ENCODE results near the gene NEDD9. TPM values are rescaled to one million over a fixed set of nuclear protein-coding genes. Genes with fewer than 3 reads are reported as not detected.
A peak's percentile ranks its signal among the peaks of the same experiment; 100 is the strongest.

NEDD9 gene
- total and polyA plus RNA-seq, 2 of the 13 experiments (the other 11 are each of a cell fraction or from before 2014, with no cell fraction given) = 27.1 to 389 TPM

DNA sequence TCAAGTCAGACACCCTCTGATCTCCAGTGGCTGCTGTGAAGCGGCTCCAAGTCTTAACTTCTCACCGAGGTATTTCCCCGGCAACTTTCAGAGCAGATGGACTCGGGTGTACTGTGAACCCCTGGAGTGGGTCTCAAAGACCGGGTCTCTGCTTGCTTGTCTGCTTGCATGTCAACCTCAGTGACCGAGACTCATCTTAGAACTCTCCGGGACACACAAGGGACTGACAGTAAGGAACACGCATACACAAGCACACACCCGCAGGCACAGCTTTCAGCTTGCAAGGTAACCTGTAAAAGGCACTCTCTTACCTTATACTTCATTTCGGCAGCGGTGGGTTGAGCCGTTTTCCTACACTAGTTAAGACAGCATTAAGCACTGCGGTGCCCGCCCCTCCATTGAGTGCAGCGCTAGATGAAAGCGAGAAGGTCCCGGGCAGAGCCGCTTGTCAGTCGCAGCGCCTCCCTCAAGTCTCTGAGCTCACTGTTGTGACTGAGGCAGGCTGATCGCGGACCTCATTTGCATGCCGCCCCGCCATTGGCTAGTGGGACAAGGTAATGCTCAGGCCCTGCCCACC lies at the start of gene NEDD9 (continued):
- TF ChIP-seq MLLT10 (CRISPR knock-in tag; IDR thresholded peaks at IDR 0.05) (peak; percentile 44; the same call in 1 of the 2 replicates), ZIK1 (CRISPR knock-in tag; IDR thresholded peaks at IDR 0.05; ENCODE audit: borderline replicate concordance, low read depth) (peak; percentile 17; the same call in 1 of the 2 replicates), ZFP1 (CRISPR knock-in tag; IDR thresholded peaks at IDR 0.05) (0 out of 2 replicates have a peak, but pooled peaks have one; percentile 10), RBFOX2 (IDR thresholded peaks at IDR 0.05; ENCODE audit: low read depth, low read length) (peak; percentile 88), ZNF775 (CRISPR knock-in tag; IDR thresholded peaks at IDR 0.05; ENCODE audit: borderline replicate concordance) (no peak), ZNF33A (CRISPR knock-in tag; IDR thresholded peaks at IDR 0.05; ENCODE audit: borderline replicate concordance) (no peak), ZNF367 (CRISPR knock-in tag; IDR thresholded peaks at IDR 0.05; ENCODE audit: borderline replicate concordance) (no peak), ZSCAN12 (CRISPR knock-in tag; IDR thresholded peaks at IDR 0.05) (peak; percentile 95; the same call in 1 of the 2 replicates), GATAD2A (CRISPR knock-in tag; IDR thresholded peaks at IDR 0.05) (peak; percentile 72; the same call in 1 of the 2 replicates), ZFP36L1 (CRISPR knock-in tag; IDR thresholded peaks at IDR 0.05) (peak; percentile 79; the same call in 1 of the 2 replicates), XBP1 (CRISPR knock-in tag; IDR thresholded peaks at IDR 0.05) (peak; percentile 49), NKX3-1 (CRISPR knock-in tag; IDR thresholded peaks at IDR 0.05) (0 out of 2 replicates have a peak, but pooled peaks have one; percentile 77), ZNF232 (CRISPR knock-in tag; IDR thresholded peaks at IDR 0.05; ENCODE audit: borderline replicate concordance) (peak; percentile 94), MEF2D (CRISPR knock-in tag; IDR thresholded peaks at IDR 0.05) (peak; percentile 79), SRSF9 (IDR thresholded peaks at IDR 0.05; ENCODE audit: borderline replicate concordance, insufficient read depth, low read depth, low read length, poor library complexity, severe bottlenecking) (no peak), RFX5 (IDR thresholded peaks at IDR 0.05; ENCODE audit: low read depth, low read length) (peak; percentile 32; the same call in 1 of the 2 replicates), HOXA5 (CRISPR knock-in tag; IDR thresholded peaks at IDR 0.05) (peak; percentile 89; the same call in 1 of the 2 replicates), ZFP36L2 (CRISPR knock-in tag; IDR thresholded peaks at IDR 0.05) (no peak), NFKB2 (CRISPR knock-in tag; IDR thresholded peaks at IDR 0.05; ENCODE audit: borderline replicate concordance) (peak; percentile 95; the same call in 1 of the 2 replicates), ZFP82 (CRISPR knock-in tag; IDR thresholded peaks at IDR 0.05; ENCODE audit: borderline replicate concordance) (peak; percentile 19; the same call in 1 of the 2 replicates), MBD4 (IDR thresholded peaks at IDR 0.05; ENCODE audit: borderline replicate concordance, low read length) (no peak), ZNF546 (CRISPR knock-in tag; conservative IDR thresholded peaks at IDR 0.05) (0 out of 2 replicates have a peak, but pooled peaks have one; percentile 20), ZNF674 (CRISPR knock-in tag; IDR thresholded peaks at IDR 0.05; ENCODE audit: low read depth) (0 out of 2 replicates have a peak, but pooled peaks have one; percentile 36), HNRNPLL (IDR thresholded peaks at IDR 0.05; ENCODE audit: low read depth, low read length, poor library complexity, severe bottlenecking) (peak; percentile 40), STAG1 (CRISPR knock-in tag; IDR thresholded peaks at IDR 0.05) (peak; percentile 59), NR2C2 (CRISPR knock-in tag; IDR thresholded peaks at IDR 0.05; ENCODE audit: borderline replicate concordance) (no peak)
- TF ChIP-seq, protein P1, sequence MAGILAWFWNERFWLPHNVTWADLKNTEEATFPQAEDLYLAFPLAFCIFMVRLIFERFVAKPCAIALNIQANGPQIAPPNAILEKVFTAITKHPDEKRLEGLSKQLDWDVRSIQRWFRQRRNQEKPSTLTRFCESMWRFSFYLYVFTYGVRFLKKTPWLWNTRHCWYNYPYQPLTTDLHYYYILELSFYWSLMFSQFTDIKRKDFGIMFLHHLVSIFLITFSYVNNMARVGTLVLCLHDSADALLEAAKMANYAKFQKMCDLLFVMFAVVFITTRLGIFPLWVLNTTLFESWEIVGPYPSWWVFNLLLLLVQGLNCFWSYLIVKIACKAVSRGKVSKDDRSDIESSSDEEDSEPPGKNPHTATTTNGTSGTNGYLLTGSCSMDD (CRISPR knock-in tag; IDR thresholded peaks at IDR 0.05) = no peak
- TF ChIP-seq, protein P2, sequence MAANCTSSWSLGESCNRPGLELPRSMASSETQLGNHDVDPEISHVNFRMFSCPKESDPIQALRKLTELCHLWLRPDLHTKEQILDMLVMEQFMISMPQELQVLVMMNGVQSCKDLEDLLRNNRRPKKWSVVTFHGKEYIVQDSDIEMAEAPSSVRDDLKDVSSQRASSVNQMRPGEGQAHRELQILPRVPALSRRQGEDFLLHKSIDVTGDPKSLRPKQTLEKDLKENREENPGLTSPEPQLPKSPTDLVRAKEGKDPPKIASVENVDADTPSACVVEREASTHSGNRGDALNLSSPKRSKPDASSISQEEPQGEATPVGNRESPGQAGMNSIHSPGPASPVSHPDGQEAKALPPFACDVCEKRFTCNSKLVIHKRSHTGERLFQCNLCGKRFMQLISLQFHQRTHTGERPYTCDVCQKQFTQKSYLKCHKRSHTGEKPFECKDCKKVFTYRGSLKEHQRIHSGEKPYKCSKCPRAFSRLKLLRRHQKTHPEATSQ (CRISPR knock-in tag; IDR thresholded peaks at IDR 0.05; ENCODE audit: borderline replicate concordance) = 0 out of 2 replicates have a peak, but pooled peaks have one; percentile 61
- TF ChIP-seq, protein P3, sequence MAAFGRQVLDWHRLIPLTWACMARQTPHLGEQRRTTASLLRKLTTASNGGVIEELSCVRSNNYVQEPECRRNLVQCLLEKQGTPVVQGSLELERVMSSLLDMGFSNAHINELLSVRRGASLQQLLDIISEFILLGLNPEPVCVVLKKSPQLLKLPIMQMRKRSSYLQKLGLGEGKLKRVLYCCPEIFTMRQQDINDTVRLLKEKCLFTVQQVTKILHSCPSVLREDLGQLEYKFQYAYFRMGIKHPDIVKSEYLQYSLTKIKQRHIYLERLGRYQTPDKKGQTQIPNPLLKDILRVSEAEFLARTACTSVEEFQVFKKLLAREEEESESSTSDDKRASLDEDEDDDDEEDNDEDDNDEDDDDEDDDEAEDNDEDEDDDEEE (CRISPR knock-in tag; IDR thresholded peaks at IDR 0.05) = peak; percentile 51; the same call in 1 of the 2 replicates

Data from HepG2 (cell line).